GM18499 (cell line): ENCODE data around the gene DHRS2.

Source experiments
- ATAC-seq: cut with Tn5 transposase; IDR thresholded peaks from one replicate; pipeline ENCODE4 v1.9.1; 2021; ENCODE audit warnings: moderate number of reproducible peaks; ENCODE audit not compliant: insufficient read depth, unreplicated experiment

The DHRS2 gene

DNA sequence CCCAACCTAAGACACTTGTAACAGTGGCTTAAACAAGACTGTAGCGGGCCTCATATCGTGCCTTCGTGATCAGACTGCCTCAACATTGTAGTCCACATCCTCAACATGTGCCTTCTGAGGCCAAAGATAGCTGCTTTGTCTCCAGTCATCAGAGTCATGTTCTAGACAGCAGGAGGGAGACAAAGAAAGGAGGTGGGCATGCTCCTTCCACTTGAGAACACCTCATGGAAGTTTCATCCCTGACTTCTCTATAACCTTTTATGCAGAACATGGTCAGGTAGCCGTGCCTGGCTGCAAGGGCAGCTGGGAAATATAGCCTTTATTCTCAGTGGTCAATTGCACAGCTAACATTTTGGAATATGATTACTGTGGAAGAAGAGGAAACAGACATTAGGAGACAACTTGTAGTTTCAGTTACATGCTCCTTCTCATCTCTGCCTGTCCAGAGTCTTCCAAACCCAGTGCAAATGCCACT lies 25.3 kb upstream of the DHRS2 start:
- ATAC-seq = no peak

DNA sequence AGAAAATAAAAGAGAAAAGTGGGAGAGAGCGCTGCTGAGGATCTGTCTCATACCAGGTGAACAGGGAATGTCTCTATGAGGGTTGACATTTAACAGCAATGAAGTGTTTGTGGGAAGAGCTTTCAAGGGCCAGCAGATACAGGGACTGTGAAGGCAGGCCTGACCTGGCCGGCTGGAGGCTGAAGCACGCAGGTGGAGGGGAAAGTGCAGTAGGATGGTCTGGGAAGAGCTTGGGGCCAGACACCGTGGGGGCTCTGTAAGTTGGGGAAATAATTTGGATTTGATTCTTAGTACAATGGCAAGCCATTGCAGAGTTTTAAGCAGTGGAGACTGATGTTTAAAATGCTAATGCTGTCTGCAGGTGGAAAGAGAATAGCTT lies 23.8 kb upstream of the DHRS2 start:
- ATAC-seq = no peak

DNA sequence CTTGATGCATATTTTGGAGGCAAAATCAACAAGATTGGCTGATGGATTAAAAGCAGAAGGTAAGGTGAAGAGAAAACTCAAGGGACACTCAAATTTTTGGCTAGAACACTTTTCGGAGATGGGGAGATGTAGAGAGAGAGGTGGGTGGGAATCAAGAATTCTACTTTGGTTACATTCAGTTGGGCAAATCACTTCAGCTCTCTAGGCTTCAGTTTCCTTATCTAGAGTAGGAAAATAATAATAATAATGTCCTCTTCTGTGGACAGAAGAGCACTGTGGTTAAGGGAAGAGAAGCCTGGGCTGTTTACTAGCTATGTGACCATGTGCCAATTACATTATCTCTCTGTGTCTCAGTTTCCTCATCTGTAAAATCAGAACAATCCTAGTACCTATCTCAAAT lies 23.4 kb upstream of the DHRS2 start:
- ATAC-seq = no peak

DNA sequence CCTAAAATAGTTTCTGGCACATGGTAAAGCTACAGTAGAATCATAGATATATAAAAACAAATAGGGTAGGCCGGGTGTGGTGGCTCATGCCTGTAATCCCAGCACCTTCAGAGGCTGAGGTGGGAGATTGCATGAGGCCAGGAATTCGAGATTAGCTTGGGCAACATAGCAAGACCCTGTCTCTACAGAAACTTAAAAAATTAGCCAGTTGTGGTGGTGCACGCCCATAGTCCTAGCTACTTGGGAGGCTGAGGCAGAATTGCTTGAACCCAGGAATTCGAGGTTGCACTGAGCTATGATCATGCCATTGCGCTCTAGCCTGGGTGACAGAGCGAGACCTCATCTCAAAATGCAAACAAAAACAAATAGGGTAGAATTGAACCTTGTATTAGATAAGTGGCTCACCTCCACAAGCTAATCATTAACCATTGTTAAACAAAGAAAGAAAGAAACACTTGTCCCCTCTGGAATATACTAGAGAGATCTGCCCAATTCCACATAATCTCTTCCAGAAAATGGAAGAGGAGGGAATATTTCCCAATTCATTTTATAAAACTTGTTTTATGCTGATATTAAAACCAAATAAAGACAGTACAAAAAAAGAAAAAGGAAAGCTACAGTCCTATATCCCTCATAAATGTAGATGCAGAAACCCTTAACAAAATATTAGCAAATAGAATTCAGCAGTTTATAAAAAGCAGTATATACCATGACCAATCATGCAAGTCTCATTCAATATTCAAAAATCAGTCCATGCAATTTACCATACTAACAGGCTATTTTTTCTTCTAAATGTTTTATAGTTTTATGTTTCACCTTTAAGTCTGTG lies 22.7 kb upstream of the DHRS2 start:
- ATAC-seq = no peak

DNA sequence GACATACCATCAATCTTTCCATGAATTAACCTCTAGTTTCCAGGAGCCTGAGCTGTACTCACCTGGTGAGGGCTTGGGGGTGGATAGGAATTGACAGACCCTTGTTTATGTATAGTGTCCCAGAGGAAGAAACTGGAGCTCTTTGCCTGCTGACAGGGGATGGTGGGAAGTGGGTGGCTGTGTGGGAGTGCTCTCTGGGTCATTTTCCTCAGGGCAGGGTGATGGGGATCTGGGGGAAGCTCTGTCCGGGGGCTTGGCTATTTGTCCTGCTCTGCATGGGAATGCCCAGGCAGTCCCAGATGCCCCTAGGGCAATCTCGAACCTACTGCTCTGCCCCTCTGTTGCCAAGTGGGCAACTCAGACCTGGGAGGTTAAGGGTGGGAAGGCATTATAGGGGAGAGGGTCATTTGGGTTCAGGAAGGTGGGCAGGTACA lies 21.8 kb upstream of the DHRS2 start:
- ATAC-seq = no peak

DNA sequence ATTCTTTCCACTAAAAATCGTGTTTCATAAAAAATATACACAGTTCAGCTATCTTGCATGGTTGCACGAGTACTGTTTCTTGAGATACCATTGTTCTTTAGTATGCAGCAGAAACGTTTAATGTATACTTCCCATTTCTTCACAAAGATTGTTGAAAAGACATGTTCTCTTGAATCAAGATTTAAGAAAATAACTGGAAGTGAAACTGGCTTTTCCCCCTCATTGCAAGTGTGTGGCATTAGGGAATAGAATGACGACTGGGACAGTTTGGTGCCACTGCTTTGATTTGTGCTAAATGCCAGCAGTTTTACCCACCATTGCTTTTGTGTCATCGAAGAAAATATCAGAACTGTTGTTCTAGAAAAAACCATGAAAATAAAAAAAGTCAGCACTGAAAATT lies 20.3 kb upstream of the DHRS2 start:
- ATAC-seq = no peak

DNA sequence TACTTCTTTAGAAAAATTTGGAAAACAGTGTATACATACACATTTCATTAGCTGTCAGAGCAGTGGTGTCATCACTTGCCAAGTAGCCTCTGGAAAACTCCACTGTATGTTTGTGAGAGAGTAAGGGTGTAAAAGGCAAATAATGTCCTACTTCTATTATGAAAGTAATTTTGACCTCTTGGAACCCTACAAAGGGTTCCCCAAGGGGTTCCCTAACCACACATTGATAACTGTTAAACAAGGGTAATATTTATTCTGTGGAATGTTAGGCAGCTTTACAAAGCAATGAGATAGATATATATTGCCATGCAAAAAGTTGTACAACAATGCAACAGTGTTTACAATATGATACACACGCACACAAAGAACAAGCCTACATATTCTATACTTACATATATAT lies 18.6 kb upstream of the DHRS2 start:
- no peak for ATAC-seq

DNA sequence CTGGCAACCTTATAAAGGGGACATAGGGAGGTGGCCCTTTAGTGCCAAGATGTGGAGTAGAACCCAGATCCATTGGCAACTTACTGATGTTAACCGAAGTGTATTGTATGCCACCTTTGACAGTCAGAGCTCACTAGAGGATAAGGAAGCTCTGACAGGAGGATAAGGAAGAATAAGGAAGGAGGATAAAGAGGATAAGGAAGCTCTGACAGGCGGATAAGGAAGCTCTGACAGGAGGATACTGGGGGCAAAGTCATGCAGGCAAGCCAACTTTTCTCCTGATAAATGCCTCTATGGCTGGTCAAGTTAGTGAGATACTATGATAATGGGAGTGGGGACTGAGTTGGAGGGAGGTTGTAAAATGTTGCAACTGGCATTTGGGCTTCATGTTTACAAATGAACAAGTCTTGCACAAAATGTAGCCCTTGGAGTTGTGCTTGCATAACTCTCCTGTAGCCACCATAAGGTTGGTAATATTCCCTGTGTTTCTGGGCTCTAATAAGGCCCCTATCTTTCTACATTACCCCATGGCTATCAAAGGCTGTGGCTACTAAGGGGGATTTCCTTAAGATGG lies 17.7 kb upstream of the DHRS2 start:
- ATAC-seq = no peak

DNA sequence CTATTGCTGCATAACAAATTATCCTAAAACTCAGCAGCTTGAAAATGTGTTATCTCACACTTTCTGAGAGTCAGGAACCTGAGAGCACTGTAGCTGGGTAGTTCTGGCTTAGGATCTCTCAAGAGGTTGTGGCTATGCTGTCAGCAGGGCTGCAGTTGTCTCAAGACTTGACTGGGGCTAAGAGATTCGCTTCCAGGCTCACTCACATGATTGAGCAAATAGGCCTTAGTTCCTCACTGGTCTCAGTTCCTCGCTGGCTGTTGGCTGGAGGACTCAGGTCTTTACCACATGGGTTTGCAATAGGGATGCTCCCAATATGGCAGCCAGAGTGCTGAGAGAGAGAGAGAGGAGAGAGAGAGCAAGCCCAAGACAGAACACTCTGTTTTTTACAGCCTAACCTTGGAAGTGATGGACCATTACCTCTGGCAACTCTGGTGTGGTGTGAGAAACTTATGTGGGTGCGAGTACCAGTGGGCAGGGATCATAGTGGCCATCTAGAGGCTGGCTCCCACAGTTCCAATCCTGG lies 15.9 kb upstream of the DHRS2 start:
- no peak for ATAC-seq

DNA sequence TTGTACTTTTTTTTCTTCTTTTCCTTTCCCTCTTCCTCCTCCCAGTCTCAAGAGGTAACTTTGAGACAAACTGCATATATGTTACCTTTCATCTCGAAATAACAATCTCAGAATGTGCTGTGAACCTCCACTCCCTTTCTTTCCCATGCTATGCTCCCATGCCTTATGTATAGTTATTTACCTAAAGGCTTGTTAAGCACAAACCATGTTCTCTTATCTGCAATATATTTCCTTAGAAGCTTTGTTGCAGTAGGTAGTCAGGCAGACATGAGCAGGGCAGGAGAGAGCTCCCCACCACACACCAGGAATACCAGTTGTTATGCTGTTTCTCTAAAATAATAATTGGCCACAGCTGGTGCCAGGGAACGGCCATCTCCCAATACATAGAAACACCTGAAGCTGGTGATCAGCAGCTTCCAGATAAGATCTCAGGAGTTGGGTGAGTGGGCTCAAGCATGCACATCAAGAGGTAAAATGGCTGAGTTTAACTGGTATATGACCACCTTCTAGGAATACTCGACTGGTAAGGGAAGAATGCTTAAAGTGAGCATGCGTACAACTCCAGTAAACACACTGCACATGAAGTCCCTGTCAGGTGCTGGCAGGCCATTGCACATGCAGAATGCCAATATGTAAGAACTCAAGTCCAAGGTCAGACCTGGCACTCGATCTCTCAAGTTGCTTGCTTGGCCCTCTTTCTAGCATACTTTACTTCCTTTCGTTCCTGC lies 14.8 kb upstream of the DHRS2 start:
- no peak for ATAC-seq

DNA sequence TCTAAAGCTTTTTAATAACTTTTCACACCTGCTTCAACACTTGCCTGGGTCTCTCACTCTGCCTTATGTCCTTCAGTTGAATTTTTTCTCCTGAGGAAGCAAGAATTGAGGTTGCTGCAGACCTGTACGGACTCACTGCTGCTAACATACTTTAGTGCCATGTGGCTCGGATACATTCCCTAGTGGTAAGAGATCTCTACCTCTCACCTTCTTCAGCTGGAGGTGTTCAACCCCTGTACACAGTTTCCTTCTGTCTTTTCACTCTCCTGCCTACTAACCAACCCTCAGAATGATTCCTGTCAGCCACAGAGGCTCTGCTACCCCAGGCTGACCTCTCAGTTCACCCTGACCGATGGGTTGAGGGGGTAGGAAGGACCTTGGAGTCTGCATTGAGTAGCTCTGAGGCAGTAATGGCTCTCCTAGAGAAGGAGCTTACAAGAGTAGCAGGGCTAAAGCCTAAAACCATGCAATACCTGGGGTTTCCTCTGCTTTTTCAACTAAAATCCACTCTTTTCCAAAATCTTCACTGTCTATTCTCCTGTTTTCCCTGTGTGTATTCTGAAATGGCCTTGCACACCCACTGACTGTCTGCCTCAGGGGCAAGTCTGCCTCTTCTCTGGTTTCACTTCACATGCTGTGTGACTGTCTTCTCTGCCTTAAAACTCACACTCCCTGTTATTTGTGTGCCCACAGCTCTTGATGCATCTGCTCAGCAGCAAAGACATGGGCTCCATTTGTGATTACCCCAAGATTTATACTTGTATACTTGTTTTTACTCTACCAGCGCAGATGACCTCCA lies 14.0 kb upstream of the DHRS2 start:
- ATAC-seq = no peak

DNA sequence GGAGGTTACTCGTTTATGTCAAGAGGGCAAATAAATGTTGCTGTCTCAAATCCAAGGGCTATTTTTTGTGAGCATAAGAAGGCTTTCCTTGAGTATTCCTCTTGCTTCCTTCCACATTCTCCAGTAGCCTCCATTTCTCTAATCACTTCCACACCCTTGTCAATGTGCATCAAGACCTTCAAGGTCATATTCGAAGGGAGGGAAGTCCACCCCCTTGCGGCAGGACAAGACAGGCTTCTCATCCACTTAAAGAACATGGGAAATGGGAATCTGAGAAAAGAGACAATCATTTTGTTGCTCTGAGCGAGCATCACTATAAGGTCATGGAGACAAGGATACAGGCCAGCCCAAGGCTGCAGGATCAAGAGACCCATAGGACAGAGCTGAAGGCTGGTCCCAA lies 13.2 kb upstream of the DHRS2 start:
- no peak for ATAC-seq

DNA sequence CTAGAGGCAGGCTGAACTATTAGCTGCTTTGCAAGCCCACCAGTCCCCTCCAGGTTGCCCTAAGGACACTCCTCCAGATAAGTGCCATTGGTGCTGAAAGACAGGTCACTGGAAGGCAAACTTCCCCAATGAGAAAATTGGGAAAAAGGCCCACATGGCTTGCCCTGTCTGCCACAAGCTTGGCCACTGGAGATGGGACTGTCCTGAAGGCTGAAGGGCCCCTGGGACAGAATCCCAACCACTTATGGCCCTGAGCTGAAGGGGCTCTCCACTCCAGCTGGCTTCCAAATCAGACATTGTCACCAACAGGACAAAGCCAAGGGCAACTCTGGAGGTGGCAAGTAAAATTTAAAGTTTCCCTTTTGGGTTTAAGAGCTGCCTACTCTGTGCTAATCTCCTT lies 12.2 kb upstream of the DHRS2 start:
- no peak for ATAC-seq

DNA sequence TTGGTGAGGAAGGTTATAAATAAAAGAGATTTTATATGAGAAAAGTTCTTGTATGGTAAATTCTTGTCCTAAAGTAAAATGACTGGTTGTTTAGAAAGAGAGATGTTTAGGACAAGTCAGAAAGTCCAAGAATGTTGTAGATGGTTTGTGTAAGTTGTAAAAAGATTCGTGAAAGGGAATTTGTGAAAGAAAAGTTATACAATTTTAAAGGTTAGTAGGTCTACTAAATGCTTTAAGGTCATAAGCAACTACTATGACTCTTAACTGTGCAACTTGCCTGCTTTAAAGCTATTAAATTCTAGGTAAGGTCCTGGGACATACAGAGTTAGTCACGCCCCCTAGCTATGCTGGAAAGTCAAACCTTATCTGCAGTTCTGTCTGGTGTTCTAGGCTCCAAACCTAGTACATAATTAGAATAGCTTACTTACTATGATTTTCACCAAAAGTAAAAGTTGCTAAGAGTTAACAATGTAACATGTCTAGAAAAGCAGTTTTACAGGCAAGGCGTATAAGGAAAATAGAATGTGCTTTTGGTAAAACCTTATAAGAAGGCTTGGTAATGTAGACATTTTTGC lies 11.2 kb upstream of the DHRS2 start:
- no peak for ATAC-seq

DNA sequence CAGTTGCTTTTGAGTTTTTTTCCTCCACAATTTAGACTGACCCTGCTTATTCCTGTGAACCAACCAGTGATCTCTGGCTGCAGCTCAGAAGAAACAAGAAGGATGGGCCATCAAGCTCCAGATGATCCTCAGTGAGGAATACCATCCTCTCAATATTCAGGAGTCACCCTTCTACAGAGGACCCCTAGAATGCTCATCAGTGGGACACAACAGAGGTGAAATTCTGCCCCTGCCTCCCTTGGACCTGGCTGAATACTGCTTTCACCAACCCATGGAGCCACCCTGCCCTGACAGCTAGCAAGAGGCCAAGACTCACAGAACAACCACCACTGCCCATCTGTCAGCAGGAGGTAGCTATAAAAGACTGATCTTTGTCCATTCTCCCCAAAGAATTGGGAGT lies 9.2 kb upstream of the DHRS2 start:
- no peak for ATAC-seq

DNA sequence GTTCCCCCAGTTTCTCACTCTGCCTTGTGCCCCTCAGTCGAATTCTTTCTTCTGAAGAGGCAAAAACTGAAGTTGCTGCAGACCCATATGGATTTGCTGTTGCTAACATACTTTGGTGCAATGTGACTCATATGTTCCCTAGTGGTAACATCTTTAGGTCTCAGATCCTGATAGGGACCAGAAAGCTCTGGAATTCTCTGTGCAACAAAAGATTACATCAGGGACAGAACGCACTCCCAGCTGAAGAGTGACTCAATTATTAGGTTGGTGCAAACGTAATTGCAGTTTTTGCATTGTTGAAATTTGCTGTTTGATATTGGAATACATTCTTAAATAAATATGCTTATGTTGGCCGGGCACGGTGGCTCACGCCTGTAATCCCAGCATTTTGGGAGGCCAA lies 8.2 kb upstream of the DHRS2 start:
- no peak for ATAC-seq

DNA sequence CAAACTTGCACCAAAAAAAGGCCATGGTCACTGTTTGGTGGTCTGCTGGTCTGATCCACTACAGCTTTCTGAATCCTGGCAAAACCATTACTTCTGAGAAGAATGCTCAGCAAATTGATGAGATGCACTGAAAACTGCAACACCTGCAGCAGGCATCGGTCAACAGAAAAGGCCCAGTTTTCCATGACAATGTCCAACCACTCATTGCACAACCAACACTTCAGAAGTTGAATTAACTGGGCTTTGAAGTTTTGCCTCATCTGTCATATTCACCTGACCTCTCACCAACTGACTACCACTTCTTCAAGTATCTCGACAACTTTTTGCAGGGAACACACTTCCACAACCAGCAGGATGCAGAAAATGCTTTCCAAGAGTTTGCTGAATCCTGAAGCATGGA lies 7.0 kb upstream of the DHRS2 start:
- no peak for ATAC-seq

DNA sequence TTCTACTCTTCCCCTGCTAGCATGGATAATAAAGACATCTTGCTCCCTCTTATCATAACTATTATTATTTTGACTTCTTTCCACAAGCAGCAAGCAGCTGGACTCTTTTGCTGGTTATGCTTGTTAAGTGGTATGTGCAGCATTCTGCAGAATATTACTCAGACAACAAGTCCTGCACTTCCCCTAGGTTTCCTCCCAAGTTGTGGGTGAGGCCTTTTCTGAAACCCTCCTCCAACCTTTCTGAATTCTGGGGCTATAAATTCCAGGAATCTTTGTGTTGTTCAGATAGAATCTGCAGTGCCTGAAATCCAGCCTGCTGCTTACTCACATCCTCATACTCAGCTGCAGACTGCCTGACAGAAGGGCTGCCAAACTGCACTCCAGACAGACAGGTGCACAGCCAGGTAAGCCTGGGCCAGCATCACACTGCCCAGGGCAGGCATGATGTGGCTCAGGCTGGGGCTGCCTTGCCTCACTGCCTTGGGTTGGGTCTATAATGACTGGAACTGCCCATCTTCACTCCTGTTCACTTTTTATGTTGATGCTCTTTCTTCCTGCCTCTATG lies 6.2 kb upstream of the DHRS2 start:
- no peak for ATAC-seq

DNA sequence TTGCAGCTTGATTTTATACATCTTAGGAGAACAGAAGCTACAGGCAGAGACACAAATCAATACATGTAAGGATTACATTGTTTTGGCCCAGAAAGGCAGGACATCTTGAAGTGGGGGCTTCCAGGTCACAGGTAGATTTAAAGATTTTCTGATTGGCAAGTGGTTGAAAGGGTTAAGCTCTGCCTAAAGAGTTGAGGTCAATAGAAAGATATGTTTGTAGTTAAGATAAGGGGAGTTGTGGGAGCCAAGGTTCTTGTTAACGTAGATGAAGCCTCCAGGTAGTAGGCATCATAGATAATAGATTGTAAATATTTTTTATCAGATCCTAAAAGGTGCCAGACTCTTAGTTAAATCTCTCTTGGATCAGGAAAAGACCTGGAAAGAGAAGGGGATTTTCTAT lies 5.5 kb upstream of the DHRS2 start:
- ATAC-seq = no peak

DNA sequence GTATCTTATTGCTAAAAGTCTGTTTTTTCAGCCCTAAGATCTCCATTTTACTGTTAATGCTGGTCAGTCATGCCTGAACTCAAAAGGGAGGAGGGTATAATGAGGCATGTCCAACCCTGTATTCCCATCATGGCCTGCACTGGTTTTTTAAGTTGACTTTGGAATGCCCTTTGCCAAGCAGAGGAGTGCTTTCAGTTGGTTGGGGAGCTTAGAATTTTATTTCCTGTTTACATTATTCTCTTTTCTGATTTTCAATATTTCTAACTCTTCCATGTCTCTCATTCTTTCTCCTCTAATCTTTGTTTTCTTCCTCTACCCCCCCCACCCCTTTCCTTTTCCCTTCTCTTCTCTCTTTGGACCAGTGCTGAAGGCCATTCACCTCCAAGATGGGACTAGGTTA lies 4.9 kb upstream of the DHRS2 start:
- no peak for ATAC-seq
